GM20000 (cell line): ENCODE data around the gene UBTF.
"Not testable (repeated sequence)": the region's sequence is repeated elsewhere in the genome, so short reads cannot be mapped to it uniquely, and the experiment has no call there.

Experiments used
- DNase-seq: peaks from one replicate; pipeline ENCODE4 v3.0.0; 2012; ENCODE audit warnings: low spot score
- CTCF ChIP-seq: IDR thresholded peaks from 2 replicates; pipeline ENCODE4 v1.5.1; 2012; ENCODE audit warnings: mild to moderate bottlenecking, control low read depth; ENCODE audit errors: extremely low read depth, missing control alignments

The UBTF gene

GRCh38 chr17:44241106-44241624, 21.7 kb upstream of the UBTF start:
- DNase-seq: no peak

GRCh38 chr17:44237886-44238285, 18.4 kb upstream of the UBTF start:
- not testable (repeated sequence) for DNase-seq

More at GRCh38 chr17:44241106-44241624, 21.7 kb upstream of the UBTF start:
- no peak for TF ChIP-seq CTCF

GRCh38 chr17:44236444-44236991, 17.0 kb upstream of the UBTF start:
- no peak for DNase-seq
- TF ChIP-seq CTCF: no peak

GRCh38 chr17:44235583-44235936, 16.1 kb upstream of the UBTF start:
- no peak for TF ChIP-seq CTCF
- DNase-seq: no peak

- TF ChIP-seq CTCF: no peak
- DNase-seq: no peak
Observed at GRCh38 chr17:44233582-44233981, 14.1 kb upstream of the UBTF start.

GRCh38 chr17:44232061-44232460, 12.6 kb upstream of the UBTF start:
- no peak for DNase-seq
- no peak for TF ChIP-seq CTCF

- no peak for TF ChIP-seq CTCF
- DNase-seq: no peak
Observed at GRCh38 chr17:44230140-44230539, 10.7 kb upstream of the UBTF start.

GRCh38 chr17:44229090-44229489, 9.6 kb upstream of the UBTF start:
- TF ChIP-seq CTCF: no peak
- no peak for DNase-seq
